Germinal center (tissue), 1 donor: ENCODE results near the gene SETD4.
A peak's percentile ranks its signal among the peaks of the same experiment; 100 is the strongest.

ENCODE experiments used
- DNase-seq: peaks from one replicate; pipeline ENCODE4 v3.0.0; 2012; ENCODE audit warnings: mixed read lengths, low spot score

Gene SETD4

DNA sequence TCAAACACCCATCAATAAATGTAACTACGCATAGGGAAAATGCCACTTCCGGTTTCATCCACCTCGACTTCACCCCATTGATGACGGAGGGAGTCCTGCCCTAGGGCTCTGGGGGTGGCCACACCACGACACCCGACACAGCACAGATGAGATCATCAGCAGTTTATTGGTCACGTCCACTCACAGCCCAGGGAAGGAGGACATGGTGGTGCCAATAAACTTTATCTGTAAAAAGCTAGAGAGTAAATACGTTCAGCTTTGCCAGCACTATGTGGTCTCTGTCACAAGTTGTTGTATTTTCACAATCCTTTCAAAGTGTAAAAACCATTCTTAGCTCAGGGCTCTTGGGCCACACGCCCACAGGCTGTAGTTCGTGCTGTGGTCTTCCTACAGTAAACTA, 16.3 kb downstream of the SETD4 start:
- no peak for DNase-seq

DNA sequence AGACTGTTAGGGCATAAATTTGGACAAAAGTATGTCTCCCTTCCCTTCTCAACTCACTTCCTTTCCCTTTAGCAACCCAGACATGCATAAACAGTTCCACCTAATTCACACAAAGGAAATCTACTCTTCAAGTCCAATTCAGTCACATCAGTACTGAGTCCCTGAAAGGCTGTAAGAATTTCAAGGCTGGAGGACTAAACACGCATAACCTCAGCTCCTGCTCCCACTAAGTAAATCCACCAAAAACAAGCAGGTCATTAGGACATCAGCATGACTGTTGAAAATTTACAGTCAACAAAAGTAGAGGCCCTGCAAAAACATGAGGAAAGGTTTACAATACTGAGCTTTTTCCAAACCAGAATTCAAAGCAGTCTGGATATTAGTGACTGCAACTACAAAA, 18.4 kb downstream of the SETD4 start:
- DNase-seq = no peak

DNA sequence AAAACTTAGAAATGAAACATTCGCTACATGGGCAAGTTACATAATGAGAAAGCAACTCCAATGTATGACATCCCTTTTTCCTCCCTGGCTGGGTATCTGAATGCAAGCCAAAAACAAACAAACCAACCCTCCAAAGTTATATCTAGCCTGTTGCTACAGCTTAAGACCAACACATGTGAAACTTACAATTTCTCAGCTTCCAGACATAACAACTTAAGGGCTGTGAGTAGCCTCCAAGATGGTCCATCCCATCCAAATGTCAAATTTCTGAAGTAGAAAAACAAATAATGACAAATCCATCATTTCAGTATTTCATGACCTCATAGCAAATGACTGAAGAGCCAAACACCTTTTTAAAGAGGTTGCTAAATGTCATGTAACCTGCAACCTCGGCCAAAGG, 19.9 kb downstream of the SETD4 start:
- DNase-seq = no peak

DNA sequence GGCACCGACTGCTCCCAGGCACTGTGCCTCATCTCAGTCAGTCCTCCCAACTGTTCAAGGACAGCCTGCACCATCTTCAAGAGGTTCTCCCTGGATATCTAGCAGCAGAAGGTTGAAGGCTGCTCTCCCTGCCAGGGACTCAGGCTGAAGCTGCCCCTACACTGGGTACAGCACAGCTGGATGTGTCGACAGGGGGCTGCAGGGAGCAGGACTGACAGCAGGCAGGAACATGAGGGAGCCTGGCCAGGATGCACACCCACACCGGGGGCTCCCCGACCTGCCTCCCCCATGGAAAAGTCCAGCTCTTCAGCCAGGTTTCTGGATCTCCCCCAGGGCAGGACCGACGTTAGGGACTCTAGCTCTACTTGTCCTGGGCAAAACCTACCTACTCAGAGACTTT, 20.5 kb downstream of the SETD4 start:
- no peak for DNase-seq

DNA sequence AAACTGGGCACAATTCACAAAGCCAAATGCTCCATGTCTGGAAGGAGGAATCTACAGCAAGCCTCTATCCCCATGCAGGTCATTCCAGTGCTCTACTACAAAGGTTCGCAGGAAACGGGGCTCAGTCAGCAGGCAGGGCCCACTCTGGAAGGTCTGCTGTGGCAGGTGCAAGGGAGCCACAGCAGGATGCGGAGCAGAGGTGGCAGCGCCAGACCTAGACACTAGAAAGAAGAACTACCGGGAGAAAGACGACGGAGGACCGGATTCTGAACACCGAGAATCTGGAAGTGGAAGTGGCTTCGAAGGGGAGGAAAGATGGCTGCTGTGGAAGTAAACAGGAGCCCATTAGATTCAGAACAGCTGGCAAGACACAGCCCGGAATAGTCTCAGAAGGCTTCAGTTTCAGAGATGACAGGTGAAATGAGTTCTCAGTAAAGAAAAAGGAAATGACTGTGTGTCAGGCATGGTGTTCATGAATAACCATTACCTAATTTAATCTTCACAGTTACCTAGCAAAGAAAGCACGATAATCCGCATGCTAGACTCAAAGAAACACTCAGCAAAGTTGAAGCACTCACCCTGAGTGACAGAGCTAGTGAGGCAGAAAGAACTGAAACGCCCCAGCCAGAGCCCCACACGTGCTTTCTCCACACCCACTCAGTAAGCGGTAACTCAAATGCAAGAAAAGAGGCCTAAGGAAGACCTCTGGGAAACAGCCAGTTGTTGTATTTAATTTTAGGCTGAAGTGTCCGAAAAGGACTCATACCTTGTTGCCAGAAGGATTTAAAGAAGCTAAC, 21.4 kb downstream of the SETD4 start:
- DNase-seq = no peak

DNA sequence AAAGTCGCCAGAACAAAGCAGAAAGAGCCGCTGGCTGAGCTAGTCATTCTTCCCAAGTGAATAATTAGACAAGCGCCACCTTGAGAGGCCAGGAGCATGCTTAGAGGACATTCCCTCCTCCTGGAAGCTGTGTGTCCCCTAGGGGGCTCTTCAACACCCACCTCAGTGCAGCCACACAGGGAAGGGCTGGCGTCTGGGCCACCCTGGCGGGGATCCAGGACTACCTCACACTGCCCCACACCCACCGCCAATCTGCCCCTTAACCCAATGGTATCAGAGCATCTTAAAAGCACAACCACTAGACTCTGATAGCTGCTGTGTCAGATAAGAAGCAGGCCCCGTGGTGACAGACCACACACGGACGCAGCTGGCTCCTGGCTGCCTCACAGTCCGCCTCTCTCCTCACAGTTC, 24.9 kb downstream of the SETD4 start:
- DNase-seq = no peak

DNA sequence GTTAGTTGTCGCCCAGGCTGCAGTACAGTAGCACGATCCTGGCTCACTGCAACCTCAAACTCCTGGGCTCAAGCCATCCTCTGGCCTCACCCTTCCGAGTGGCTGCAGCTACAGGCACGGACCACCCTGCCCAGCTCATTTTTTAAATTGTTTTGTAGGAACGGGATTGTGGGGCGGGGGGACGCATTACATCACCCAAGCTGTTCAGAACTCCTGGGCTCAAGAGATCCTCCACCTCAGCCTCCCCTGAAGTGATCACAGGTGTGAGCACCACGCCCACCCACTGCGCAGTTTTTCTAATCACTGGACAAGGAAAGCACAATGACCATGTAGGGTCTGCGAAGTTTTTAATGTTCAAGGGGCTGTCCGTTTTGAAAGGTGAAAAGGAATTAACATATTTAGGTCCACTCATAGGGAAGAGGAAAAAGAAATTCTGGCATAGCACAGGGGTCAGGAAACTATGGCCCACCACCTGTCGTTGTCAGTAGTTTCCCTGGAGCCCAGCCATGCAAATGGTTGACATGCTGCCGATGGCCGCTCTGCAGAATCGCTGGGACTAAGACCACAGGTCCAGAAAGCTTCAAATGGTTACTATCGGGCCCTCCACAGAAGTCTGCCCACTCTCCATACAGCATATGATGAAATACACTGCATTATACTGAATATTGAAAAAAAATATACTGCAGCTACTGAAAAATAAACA, 26.0 kb downstream of the SETD4 start:
- DNase-seq = no peak

DNA sequence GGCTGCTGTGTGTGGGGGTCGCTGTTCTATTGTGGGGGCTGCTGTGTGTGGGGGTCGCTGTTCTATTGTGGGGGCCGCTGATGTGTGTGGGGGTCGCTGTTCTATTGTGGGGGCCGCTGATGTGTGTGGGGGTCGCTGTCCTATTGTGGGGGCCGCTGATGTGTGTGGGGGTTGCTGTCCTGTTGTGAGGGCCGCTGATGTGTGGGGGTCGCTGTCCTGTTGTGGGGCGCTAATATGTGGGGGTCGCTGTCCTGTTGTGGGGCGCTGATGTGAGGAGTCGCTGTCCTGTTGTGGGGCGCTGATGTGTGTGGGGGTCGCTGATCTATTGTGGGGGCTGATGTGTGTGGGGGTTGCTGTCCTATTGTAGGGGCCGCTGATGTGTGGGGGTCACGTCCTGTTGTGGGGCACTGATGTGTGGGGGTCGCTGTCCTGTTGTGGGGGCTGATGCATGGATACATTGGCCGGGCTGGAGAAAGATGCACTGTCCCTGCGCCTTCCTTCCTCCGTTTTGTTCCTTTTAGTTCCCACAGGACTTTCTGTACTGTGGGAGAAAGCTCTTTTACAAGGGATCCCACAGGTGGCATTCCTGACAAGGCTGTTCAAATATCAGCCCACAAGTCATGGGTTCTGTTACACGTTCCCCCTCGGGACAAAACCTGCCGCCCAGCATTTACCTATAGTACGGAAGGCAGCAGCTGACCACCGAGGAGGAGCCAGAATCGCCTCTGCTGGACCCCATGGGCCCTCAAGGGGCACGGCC, 27.5 kb downstream of the SETD4 start:
- DNase-seq = no peak

DNA sequence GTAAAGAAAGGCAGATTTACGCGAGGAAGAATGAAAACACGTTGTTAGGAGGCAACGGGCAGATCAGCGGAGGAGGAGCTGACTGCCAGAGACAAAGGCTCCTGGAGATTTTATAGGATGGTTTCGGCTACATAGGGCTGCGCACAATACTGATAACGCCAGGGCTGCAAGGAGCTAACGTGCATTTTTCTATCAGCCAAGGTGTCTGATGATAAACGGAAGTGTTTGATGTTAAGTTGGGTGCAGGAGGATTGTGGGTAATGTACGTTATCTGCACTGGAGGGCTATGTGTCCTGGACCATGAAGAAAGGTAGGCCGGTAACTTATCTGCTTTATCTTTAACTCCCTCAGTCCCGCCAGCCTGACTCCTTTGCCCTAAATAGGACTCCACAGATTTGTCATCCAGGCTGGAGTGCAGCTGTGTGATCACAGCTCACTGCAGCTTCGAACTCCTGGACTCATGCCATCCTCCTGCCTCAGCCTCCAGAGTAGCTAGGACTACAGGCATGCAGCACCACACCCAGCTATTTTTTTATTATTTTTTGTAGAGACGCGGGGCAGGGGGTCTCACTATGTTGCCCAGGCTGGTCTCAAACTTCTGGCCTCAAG, 29.6 kb downstream of the SETD4 start:
- no peak for DNase-seq

DNA sequence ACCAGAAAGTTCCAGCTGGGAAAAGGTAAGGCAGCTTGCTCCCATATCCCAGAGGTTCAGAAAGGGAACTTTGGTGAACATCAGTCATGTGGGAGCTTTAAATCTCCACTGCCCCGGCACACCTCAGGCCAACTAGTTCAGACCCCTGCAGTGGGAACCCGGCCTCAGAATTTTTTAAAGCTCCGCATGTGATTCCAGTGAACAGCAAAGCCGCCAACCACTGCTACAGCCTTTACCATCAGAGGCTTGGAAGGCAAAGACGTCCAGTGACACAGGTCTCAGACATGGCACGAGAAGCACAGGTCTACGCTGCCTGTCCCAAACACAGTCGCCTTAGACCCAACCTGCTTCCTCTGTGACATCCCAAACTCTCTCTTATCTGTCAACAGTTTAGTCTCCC, 31.0 kb downstream of the SETD4 start:
- no peak for DNase-seq

DNA sequence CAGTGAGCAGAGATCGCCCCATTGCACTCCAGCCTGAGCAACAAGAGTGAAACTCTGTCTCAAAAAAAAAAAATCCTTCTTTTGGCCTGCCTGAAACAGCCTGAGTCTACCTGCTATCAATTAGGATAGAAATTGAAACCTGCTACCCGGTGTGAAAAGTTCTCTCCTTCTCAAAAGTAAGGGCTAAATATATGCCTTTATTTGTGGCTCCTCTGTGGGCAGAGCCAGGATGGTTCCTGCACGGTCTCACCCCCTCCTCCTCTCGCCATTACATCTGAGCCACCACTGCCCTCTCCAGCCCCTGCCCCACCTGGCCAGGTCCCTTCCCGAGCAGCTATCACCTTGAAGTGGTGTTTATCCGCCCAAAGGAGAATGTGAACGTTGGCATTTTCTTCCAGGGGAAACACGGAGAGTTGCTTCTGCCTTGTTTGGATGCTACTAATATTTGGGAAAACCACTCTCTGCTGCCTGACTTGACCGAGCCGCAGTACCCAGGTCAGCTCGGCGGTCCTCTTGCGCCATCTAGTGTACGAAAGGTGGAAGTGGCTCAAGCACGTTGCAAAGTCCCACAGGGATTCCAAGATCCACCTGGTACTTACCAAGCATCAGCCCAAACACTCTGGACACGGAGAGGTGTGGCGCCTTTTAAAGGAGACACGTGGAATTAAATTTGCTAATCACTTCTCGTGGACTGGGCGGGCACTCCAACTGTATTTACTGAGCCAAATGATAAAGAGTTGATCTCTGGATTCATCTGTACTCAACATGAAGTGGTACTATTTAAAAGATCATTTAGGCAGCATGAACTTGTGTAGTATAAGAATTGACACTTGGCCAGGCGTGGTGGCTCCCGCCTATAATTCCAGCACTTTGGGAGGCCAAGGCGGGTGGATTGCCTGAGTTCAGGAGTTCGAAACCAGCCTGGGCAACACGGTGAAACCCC, 31.9 kb downstream of the SETD4 start:
- peak; percentile 75 for DNase-seq

DNA sequence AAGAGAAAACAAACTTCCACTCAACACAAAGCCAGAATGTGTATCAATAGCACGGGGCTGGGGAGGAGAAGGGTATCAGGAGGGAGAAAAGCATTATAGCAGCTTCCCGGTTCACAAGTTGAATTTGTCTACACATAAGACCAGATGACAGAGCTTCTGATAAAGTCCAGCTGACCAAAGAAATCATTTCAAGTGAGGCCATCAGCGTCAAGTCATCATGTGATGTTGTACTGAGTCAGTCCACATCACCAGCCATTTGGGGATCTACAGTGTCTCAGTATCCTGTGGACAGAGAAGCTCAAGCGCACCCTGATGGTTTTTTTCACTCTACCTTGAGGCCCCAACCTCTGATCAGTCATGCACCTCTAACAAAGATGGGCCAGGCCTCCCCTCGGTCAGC, 33.0 kb downstream of the SETD4 start:
- DNase-seq = no peak

DNA sequence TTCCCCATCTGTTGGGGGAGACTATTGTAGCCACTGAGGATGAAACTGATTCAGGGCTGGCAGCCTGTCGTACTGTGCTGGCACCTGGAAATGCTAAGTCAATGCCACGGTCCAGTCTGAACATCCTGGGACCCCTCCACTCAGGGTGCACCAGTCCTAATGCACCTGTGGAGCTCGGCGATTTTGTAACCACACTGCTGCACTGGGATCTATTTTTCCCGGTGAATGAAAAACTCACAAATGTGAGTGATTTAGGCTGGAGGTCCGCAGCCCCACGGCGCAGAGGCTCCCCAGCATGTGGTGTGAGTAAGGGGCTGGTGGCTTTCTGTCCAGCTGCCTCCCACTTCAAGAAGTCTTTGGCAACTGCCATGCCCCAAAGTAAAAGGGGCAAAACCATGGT, 35.5 kb downstream of the SETD4 start:
- no peak for DNase-seq

DNA sequence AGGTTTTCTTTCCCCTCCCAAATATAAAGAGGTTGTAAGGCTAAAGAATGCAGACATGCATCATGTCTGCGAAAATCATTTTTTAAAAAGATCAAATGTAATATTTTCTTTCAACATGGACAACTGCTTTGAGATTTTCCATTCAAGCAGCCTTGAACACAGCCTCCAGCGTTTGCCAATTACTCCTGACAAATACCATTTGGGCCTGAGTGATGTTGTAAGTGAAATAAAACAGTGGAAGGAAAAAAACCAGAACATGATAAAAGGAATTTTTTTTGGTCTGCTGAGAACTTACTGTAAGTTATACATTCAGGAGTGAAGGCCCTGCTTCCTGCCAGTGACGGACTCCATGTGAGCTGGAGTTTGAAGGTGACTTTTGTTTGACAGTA, 37.2 kb downstream of the SETD4 start:
- no peak for DNase-seq

DNA sequence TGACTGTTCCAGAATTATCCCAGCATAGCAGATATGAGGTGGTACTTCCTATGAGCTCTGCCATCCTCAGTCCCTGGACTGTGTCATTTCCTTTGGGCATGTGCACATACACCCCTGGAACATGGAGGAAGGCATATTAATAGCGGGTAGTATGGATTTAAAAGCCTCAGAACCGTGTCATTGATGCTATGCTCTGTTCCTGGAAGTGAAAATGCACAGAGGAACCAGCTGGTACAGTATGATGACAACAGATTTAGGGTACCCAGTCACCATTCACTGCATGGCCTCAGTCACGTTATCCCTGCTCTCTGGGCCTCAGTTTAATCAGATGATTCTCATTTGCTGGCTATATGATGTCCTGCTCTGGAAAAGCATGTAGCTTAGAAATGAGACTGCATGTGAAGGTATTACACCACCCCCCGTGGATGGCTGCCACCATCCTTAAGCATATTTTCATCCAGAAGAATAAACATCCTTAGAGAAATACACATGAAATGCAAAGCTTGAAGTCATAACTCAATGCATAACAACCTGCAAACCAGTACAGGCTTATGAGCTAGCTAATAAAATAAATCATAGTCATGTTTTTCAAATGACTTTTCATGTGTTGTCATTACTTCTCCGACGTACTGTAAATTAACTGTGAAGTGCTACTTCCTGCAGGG, 37.8 kb downstream of the SETD4 start:
- no peak for DNase-seq

DNA sequence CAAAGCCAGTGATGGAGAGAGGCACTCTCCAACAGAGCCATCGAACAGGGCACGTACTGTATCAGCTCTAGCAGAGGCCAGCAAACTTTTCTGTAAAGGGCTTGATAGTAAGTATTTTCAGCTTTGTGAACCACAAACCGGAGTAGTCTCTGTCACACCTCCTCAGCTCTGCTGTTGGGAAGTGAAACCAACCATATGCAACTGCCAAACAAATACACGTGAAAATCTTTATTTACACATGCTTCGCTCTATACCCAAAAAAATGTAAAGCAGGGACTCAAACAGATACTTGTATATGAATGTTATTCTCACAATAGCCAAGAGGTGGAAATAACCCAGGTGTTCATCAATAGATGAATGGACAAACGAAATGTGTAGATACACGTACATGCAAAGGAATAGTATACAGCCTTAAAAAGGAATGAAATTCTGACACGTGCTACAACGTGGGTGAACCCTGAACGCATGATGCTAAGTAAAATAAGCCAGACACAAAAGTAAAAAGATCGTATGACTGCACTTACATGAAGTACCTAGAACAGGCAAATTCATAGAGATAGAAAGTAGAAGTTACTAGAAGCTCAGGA, 39.0 kb downstream of the SETD4 start:
- peak; percentile 37 for DNase-seq

DNA sequence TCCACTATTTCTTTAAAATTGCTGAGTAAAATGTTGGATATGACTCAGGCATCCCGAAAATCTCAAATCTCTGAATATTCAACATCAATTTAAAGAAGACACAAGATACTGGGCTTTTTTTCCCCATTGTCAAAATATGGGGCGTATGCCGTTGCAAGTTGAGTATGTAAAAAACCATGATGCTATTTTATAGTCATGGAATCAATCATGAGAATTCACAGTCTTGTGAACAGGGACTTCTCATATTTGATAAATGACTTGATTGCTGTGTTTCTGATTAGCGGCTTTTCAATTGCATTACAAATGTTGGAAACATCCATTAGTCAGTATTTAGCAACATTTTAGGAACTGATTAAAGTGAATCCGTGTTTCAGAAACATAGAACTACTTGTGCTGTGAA, 45.3 kb downstream of the SETD4 start:
- no peak for DNase-seq

DNA sequence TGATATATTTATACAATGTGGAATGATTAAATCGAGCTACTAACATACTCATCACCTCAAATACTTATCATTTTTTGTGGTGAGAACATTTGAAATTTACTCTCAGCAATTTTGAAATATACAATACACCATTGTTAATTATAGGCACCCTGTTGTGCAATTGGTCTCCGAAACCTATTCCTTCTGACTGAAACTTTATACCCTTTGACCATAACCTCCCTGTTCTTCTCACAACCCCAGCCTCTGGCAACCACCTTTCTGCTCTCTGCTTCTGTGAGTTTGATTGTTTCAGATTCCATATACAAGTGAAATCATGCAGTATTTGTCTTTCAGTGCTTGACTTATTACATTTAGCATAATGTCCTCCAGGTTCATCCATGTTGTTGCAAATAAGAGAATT, 49.5 kb downstream of the SETD4 start:
- DNase-seq = no peak

DNA sequence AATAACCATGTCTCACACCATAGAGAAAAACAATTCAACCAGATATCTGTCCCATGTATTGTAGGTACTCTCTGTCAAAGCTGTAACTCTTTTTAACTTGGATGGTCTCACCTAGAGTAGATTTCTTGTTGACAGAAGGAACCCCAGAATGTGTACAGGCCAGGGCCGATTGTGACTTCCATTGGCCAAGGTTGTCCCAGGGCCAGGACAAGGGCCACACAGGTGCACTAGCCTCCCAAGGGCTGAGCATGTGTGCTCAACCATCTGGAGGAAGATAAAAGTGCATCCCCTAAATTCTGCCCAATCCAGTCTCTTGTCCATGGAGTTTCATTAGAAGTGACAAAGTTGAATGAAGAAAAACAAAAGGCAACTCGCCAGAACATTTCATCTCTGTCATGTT, 51.8 kb downstream of the SETD4 start:
- DNase-seq = no peak

DNA sequence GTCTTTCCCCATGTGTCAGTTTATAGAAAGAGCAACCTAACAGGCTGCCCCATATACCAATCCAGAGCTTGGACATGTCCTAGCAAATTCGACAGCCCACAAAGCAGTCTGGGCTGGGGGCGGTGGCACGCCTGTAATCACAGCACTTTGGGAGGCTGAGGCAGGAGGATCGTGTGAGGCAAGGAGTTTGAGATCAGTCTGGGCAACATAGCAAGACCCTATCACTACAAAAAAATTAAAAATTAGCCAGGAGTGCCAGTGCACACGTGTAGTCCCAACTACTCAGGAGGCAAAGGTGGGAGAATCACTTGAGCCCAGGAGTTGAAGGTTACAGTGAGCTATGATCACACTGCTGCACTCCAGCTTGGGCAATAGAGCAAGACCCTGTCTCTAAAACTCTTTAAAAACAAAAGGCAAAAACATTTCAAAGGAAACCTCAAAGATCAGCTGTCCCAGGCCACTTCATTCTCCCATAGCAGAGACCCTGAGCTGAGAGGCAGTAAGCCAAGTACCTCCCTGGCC, 54.4 kb downstream of the SETD4 start:
- DNase-seq = no peak
